Measurements from ENCODE around the gene C13orf42.
"Not testable (repeated sequence)": the region's sequence is repeated elsewhere in the genome, so short reads cannot be mapped to it uniquely, and the experiment has no call there.

The C13orf42 gene

DNA sequence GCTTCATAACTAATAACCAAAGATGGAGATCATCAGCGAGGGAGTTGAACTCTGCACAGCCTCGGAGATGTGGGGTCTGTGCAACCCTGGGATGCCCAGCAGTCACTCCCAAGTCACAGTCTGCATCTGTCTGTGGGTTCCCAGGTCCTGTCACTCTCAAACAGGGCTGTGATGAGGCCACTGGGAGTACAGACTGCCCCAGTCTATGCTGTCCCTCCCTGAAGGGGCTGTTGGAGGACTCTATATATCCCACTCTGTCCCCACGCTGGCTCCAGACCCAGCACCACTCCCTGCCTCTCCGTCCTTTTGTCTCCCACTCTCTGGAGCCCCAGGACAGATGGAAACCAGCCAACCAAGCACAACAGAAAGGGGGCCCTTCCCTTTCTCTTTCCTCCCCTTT, 26.2 kb upstream of the C13orf42 start:
- TF ChIP-seq ZNF274 (IDR thresholded peaks at IDR 0.05; ENCODE audit: low read depth, low read length) = no peak

DNA sequence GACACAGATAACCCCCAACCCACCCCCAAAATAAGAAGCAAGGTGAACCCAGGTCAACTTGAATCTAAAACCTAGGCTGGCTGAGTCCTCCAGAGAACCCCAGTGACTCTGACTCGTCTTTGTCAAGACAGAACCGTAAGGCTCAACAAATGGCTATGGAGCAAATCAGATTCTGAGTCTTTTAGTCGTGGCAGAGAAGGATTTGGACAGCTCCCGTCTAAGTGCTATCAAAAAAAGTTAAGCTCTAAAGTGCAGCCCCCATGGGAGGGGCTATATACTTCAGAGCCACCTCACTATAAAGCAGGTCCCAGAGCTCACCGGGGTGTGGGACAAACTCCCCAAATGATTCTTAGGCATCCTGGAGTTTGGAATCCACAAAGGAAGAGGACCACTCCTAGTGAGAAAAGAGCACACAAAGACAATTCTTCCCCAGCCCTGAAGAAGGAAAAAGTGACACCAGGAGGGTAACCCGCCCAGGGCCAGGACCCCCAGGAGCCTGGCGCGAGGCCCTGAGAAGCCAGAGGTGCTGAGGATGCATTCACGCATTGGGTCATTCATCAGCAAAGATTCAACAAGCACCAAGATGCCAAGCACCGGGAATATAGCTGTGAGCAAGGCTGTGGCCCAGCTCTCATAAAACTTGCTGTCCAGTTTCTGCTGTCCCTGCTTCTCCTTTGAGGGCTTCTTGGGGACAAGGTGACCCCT, 25.4 kb upstream of the C13orf42 start:
- no peak for TF ChIP-seq ZNF274 (IDR thresholded peaks at IDR 0.05; ENCODE audit: low read depth, low read length)

More for the DNA sequence above, 26.2 kb upstream of the C13orf42 start:
- no peak overlapping the region for H3K4me3 ChIP-seq (ENCODE audit: low read length)

DNA sequence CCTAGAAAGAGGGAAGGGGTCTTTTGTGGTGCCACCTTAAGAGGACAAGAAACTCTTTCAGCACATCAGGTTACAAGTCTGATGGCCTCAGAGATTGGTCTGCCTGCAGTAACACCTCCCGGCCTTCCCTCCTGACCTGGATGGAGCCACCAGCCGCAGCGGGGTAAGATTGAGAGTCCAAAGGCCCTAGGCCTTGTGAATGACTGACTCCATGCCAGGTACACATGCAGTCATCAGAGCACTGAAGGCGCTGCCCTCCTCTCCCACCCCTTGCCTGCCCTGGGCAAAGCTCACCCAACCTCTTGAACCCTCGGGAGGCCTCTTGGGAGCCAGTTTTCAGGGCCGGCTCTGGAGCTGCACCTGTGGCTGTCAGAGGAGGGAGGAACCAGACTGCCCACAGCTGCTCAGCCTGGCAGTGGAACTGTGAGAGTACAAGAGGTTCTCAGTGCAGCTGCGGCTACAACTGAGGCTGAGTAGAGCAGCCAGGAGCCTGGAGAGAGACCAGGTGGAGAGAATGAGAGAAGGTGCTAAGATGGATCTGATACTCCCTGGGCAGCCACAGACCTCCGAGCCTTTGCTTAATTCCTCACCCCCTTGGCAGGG, 23.8 kb upstream of the C13orf42 start:
- no peak for TF ChIP-seq ZNF274 (IDR thresholded peaks at IDR 0.05; ENCODE audit: low read depth, low read length)
- H3K4me3 ChIP-seq (ENCODE audit: low read length) = no peak overlapping the region

More for the DNA sequence above, 25.4 kb upstream of the C13orf42 start:
- no peak overlapping the region for H3K4me3 ChIP-seq (ENCODE audit: low read length)

DNA sequence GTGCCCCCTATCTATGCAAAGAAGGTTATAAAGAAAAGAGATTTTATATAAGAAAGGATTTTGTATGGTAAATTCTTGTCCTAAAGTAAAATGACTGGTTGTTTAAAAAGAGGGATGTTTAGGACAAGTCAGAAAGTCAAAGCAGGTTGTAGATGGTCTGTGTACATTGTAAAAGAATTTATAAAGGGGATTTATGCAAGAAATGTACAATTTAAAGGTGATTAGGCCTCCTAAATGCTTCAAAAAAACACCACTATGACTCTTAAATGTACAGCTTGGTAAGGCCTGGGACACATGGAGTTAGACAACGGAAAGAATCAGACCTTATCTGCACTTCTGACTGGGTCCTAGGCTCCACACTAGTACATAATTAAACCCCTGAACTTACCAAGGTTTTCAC, 19.3 kb upstream of the C13orf42 start:
- no peak for TF ChIP-seq ZNF274 (IDR thresholded peaks at IDR 0.05; ENCODE audit: low read depth, low read length)

DNA sequence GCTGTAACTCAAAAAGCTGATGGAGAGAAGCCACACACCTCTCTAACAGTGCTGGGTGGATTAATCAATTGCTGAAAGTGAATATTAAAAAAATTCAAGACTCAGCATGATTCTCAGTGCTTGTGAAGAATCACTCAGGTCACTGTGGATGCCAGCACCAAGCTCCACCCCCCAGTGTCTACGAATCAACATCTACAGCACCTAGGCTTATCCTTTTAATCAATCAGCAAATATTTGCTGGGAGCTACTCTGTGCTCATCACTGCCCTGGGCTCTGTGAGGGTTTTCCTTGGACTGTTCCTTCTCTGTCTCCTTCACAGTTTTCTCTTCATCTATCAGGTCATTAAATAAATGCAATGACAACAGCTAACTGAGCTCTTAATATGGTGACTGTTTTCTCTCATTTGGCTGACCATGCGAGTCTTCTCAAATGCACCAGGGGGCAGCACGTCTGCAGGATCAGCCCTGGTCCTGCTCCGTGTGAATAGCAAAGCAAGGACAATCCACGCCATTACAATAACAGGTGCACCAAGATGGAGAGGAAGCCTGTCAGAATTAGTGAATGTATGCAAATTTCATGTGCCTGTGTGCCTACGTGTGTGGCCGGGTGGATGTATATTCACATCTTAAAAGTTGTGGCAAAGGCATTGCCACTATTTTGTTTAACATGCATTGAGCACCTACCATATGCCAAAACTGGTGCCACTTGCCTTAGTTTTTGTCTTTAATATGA, 14.6 kb upstream of the C13orf42 start:
- H3K4me3 ChIP-seq (ENCODE audit: low read length) = no peak overlapping the region
- no peak for TF ChIP-seq ZNF274 (IDR thresholded peaks at IDR 0.05; ENCODE audit: low read depth, low read length)

More for the DNA sequence above, 19.3 kb upstream of the C13orf42 start:
- no peak overlapping the region for H3K4me3 ChIP-seq (ENCODE audit: low read length)

DNA sequence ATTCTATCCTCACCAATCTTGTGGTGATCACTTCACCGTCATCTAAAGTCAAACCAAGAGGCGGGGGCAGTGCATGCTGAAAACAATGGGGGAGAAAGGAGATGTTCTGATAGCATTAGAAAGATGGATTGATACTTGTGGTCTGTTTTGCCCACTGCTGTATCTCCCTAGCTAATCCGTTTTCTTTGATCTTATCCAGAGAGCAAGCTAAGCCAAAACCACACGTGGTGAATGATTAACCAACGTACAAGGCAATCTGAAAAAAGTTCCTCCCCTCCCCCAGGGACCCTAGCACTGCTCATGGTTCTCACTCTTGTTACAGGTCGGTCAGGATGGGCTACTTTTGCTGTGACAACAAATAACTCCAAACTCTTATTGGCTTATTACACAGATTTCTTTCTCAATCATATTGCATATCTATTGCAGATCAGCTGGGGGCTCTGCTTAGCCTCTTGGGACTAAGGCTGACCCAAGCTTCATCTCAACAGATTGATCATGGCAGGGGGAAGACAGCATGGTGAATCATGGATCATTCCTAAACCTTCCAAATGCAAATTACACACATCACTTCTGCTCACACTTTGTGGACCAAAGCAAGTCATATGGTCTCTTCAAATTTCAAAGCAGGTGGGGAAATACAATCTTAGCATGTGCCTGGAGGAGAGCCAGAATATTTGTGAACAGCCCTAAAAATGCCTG, 11.9 kb upstream of the C13orf42 start:
- no peak for TF ChIP-seq ZNF274 (IDR thresholded peaks at IDR 0.05; ENCODE audit: low read depth, low read length)
- no peak overlapping the region for H3K4me3 ChIP-seq (ENCODE audit: low read length)

DNA sequence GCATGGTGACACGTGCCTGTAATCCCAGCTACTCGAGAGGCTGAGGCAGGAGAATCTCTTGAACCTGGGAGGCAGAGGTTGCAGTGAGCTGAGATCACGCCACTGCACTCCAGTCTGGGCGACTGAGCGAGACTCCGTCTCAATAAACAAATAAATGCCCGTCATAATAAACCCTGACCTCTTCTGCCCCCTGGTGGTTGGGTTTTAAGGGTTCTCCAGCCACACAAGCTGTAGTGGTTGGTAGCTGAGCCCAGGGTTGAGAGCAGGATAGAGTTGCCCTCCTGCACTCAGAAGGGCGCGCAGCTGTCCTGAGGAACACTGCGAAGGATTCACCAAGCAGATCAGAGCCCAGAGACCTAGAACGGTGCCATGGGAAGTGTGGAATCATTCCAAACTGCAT, 9.8 kb upstream of the C13orf42 start:
- not testable (repeated sequence) for H3K4me3 ChIP-seq (ENCODE audit: low read length)

DNA sequence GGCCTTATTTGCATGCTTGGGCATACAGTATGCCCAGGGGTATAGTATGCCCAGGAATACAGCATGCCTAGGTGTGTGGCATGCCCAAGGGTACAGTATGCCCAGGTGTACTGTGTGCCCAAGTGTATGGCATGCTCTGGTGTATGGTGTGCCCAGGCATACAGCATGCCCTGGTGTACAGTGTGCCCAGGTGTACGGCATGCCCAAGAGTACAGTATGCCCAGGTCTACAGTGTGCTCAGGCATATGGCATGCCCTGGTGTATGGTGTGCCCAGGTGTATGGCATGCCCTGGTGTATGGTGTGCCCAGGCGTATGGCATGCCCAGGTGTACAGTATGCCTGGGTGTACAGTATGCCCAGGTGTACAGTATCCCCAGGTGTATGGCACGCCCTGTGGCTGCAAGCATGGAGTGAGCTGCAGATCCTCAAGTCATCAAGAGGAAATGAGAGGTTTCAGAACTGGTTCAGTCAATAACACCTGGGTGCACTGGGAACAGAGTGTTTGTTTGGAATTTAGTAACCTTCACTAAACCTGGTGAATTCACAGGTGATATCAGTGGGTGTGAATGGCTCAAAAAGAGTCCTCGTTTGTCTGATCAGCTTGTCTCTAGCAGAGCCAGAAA, 7.8 kb upstream of the C13orf42 start:
- TF ChIP-seq ZNF274 (IDR thresholded peaks at IDR 0.05; ENCODE audit: low read depth, low read length) = no peak
- no peak overlapping the region for H3K4me3 ChIP-seq (ENCODE audit: low read length)

DNA sequence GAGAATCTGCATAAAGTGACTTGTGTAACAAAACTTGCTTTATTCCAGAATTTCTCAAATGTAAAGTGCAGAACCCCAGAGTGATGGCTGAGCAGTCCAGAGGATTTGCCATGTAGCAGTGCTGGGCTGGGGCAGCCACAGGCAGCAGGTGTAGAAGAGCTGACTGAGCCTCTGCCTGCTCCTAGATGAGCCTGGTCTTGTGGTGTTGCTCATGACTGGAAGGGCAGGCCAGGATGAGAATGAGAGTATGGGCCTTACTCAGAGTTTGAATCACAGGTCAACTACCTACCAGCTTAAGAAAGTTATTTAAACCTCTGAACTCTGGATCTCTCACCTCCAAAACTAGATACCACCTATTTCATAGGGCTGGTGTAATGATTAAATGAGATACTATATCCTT, 2.9 kb upstream of the C13orf42 start:
- no peak for TF ChIP-seq ZNF274 (IDR thresholded peaks at IDR 0.05; ENCODE audit: low read depth, low read length)
- H3K4me3 ChIP-seq (ENCODE audit: low read length) = no peak overlapping the region

DNA sequence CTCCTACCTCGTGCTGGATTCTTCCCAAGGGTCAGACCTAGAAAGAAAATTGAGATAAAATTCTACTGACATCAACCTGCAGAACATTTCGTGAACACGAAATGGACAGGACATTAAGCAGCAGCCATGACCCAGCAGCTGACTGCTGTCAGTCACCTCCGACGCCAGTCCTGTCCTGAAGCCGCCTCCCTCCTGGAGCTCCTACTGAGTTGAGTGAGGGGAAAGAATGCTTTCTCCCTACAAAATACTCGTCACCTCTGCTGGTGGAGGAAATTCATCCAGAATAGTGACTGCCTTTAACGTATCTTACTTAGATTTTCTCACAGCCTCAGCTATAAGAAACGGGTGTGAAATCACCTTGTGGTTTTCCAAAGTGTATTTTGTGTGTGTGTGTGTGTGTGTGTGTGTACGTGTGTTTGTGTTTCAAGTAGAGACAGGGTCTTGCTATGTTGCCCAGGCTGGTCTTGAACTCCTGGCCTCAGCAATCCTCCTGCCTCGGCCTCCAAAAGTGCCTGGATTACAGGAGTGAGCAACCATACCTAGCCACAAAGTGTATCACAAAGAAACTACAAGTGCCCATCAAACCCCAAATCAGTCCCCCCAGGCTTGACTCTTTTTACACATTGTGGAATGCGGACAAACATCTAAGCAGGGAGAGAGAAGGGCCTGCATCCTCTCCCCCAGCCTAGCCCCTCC, 2.3 kb upstream of the C13orf42 start:
- H3K4me3 ChIP-seq (ENCODE audit: low read length) = no peak overlapping the region
- TF ChIP-seq ZNF274 (IDR thresholded peaks at IDR 0.05; ENCODE audit: low read depth, low read length) = no peak

DNA sequence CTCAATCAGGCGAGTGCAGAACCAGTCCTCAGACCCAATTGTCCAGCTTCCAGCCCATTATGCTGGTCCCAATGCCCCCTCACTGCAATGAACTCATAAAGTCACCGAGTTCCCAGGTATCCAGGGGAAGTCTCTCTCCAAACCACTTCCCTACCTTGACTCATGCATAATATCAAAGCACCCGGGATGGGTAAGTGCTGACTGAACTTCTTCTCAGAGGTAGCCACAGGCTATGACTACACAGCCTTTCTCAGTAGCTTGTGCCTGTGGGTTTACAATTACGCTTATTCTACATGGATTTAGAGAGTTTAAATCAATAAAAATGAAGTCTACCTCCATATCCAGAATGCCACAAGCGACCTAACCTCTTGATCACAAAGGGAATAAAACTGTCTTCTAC, 1.7 kb upstream of the C13orf42 start:
- no peak overlapping the region for H3K4me3 ChIP-seq (ENCODE audit: low read length)

DNA sequence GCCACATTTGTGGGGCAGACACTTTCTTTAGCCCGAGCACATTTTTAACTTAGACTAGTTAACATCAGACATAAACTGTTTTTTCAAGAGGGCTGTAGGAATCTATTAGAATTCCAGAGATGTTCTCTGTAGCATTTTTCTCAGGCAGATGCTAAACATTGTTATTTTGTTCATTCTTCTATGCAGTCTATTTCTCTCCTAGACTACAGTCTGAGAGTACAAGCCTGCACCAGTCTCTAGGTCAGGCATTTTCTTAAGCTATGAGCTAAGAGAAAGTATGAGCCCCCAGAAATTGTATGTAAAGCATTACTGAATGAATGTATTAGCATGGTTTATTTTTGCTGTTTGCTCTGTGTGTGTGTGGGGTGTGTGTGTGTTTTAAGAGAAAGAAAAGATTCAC, 923 bp upstream of the C13orf42 start:
- no peak overlapping the region for H3K4me3 ChIP-seq (ENCODE audit: low read length)
- TF ChIP-seq ZNF274 (IDR thresholded peaks at IDR 0.05; ENCODE audit: low read depth, low read length) = no peak

More for the DNA sequence above, 1.7 kb upstream of the C13orf42 start:
- TF ChIP-seq ZNF274 (IDR thresholded peaks at IDR 0.05; ENCODE audit: low read depth, low read length) = no peak

DNA sequence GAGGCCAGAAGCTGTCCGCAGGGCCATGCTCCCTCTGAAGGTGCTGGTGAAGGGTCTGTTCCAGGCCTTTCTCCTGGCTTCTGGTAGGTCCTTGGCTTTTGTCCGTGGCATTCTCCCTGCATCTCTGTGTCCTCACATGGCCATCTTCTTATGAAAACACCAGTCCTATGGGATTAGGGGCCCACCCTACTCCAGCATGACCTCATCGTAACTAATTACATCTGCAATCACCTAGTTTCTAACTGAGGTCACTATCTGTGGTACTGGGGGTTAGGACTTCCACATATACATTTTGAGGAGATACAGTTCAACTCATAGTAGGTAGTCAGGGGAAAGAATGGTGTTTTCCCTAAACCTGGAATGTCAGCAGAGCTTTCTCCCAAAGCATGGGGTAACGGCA, 3.1 kb downstream of the C13orf42 start:
- no peak for TF ChIP-seq ZNF274 (IDR thresholded peaks at IDR 0.05; ENCODE audit: low read depth, low read length)
- H3K4me3 ChIP-seq (ENCODE audit: low read length) = no peak overlapping the region

Measured in GM08714 (cell line).